Naive B cell (primary cell): ENCODE measurements around the gene SLCO4A1. TPM values are rescaled to one million over a fixed set of nuclear protein-coding genes. Genes with fewer than 3 reads are reported as not detected.

Experiments
- ATAC-seq, 2 donors: fragments of 150-1000 bp; cut with Tn5 transposase; 2 replicates each; pipeline ENCODE4 v1.10.0; 2021; ENCODE audit warnings: low read depth in 2 of 2, mild to moderate bottlenecking in 2 of 2, moderate library complexity in 2 of 2
- DNase-seq: peaks from one replicate; pipeline ENCODE4 v3.0.0; 2022
- H3K27ac Mint-ChIP-seq, 6 donors: one replicate each; pipeline ENCODE4 v1.8.0; 2020 to 2022; ENCODE audit warnings: mild to moderate bottlenecking in 6 of 6, mixed read lengths in 6 of 6, moderate library complexity in 5 of 6, inconsistent platforms in 2 of 6
- H3K27me3 Mint-ChIP-seq, 3 donors: one replicate each; pipeline ENCODE4 v1.8.0; 2021 to 2022; ENCODE audit warnings: mixed read lengths in 3 of 3, mild to moderate bottlenecking in 1 of 3
- H3K36me3 Mint-ChIP-seq, 2 donors: one replicate each; pipeline ENCODE4 v1.8.0; 2020 to 2022; ENCODE audit warnings: mixed read lengths in 2 of 2, inconsistent platforms in 1 of 2, mild to moderate bottlenecking in 1 of 2
- H3K4me1 Mint-ChIP-seq, 3 donors: one replicate each; pipeline ENCODE4 v1.8.0; 2020 to 2022; ENCODE audit warnings: mixed read lengths in 3 of 3, inconsistent platforms in 1 of 3, mild to moderate bottlenecking in 1 of 3, moderate library complexity in 1 of 3
- H3K4me3 Mint-ChIP-seq, 8 donors: one replicate each; pipeline ENCODE4 v1.8.0; 2020 to 2022; ENCODE audit warnings: mild to moderate bottlenecking in 8 of 8, mixed read lengths in 8 of 8, moderate library complexity in 8 of 8, inconsistent platforms in 2 of 8
- H3K9me3 Mint-ChIP-seq, 7 donors: one replicate each; pipeline ENCODE4 v1.8.0; 2020 to 2022; ENCODE audit warnings: mixed read lengths in 7 of 7, mild to moderate bottlenecking in 5 of 7, inconsistent platforms in 2 of 7, moderate library complexity in 1 of 7
- polyA plus RNA-seq, 6 donors: library from polyadenylated mRNA; unstranded; fragments of 300-500 nt; fragmentation: Illumina TruSeq; gene quantifications; one replicate each; pipeline ENCODE4 v1.2.3, GENCODE V29; 2021; ENCODE audit warnings: low read depth in 6 of 6

Gene SLCO4A1
- polyA plus RNA-seq, 6 donors from 2014 or later, result 0.29 to 4.6 (median 0.91) TPM

GRCh38 chr20:62690261-62690820, 48.0 kb downstream of the SLCO4A1 start:
- Mint-ChIP-seq H3K9me3 (no peaks in the 10 kb centered on the region), H3K36me3 (no peaks in the 10 kb centered on the region), H3K27me3 (peaks cover 14 to 54% (median 35%) of the 10 kb centered on the region in 3 donors), H3K4me1 (peaks cover 7 to 12% (median 12%) of the 10 kb centered on the region in 3 donors), H3K27ac (no peak overlapping the region), H3K4me3 (no peak overlapping the region)
- no peak for ATAC-seq
- no peak for DNase-seq

GRCh38 chr20:62691487-62691886, 49.2 kb downstream of the SLCO4A1 start:
- no peaks in the 10 kb centered on the region for H3K9me3 Mint-ChIP-seq
- no peak overlapping the region for H3K4me3 Mint-ChIP-seq
- ATAC-seq (no peak), DNase-seq (no peak)
- H3K27ac Mint-ChIP-seq, result no peak overlapping the region
- peaks cover 2 to 5% (median 3%) of the 10 kb centered on the region in 3 donors for H3K4me1 Mint-ChIP-seq
- peaks cover 10 to 49% (median 36%) of the 10 kb centered on the region in 3 donors for H3K27me3 Mint-ChIP-seq
- no peaks in the 10 kb centered on the region for H3K36me3 Mint-ChIP-seq

GRCh38 chr20:62692176-62692575, 49.9 kb downstream of the SLCO4A1 start:
- no peak overlapping the region for H3K27ac Mint-ChIP-seq
- H3K4me3 Mint-ChIP-seq, result peak overlapping the region in 1 of 8 donors; percentile 68
- H3K27me3 Mint-ChIP-seq, result peaks cover 10 to 42% (median 31%) of the 10 kb centered on the region in 3 donors
- no peak for DNase-seq
- no peaks in the 10 kb centered on the region for H3K36me3 Mint-ChIP-seq
- no peaks in the 10 kb centered on the region for H3K9me3 Mint-ChIP-seq
- ATAC-seq, result no peak
- peaks cover 0 to 2% (median 0%) of the 10 kb centered on the region in 3 donors for H3K4me1 Mint-ChIP-seq

GRCh38 chr20:62692801-62693523, 50.7 kb downstream of the SLCO4A1 start:
- Mint-ChIP-seq H3K36me3 (no peaks in the 10 kb centered on the region), H3K9me3 (no peaks in the 10 kb centered on the region), H3K27me3 (peaks cover 10 to 41% (median 30%) of the 10 kb centered on the region in 3 donors), H3K27ac (peak overlapping the region in 1 of 6 donors; percentile 47), H3K4me3 (no peak overlapping the region), H3K4me1 (peaks cover 0 to 2% (median 0%) of the 10 kb centered on the region in 3 donors)
- ATAC-seq (no peak), DNase-seq (no peak)

GRCh38 chr20:62693524-62693922, 51.2 kb downstream of the SLCO4A1 start:
- Mint-ChIP-seq H3K4me1 (peaks cover 0 to 2% (median 0%) of the 10 kb centered on the region in 3 donors), H3K27me3 (peaks cover 10 to 37% (median 30%) of the 10 kb centered on the region in 3 donors), H3K4me3 (no peak overlapping the region), H3K9me3 (no peaks in the 10 kb centered on the region), H3K36me3 (no peaks in the 10 kb centered on the region), H3K27ac (no peak overlapping the region)
- no peak for DNase-seq
- no peak for ATAC-seq

- no peak overlapping the region for H3K4me3 Mint-ChIP-seq
- H3K9me3 Mint-ChIP-seq, result no peaks in the 10 kb centered on the region
- ATAC-seq, result no peak
- H3K27me3 Mint-ChIP-seq, result peaks cover 10 to 35% (median 30%) of the 10 kb centered on the region in 3 donors
- no peak for DNase-seq
- H3K4me1 Mint-ChIP-seq, result peaks cover 0 to 2% (median 0%) of the 10 kb centered on the region in 3 donors
- H3K27ac Mint-ChIP-seq, result no peak overlapping the region
- no peaks in the 10 kb centered on the region for H3K36me3 Mint-ChIP-seq
Observed at GRCh38 chr20:62694106-62694505, 51.8 kb downstream of the SLCO4A1 start.

DNA sequence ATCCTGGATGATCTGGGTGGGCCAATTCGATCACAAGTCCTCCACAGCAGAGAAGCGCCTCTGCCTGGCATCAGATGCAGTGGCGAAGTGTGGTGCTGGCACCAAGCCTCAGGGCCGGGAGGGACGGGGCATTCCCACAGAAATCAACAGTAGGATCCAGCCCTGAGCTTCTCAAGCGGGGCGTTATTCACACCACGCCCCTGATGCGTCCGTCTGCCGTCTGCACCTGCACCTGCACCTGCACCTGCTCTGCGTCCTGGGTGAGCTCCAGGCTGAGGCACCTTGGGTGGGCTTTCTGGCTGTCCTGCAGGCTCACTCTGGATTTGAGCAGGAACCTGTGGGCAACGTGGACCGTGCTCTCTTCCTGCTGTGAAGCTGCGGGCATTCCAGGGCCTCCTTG, 52.6 kb downstream of the SLCO4A1 start:
- Mint-ChIP-seq H3K27me3 (peaks cover 10 to 34% (median 28%) of the 10 kb centered on the region in 3 donors), H3K27ac (no peak overlapping the region), H3K36me3 (no peaks in the 10 kb centered on the region), H3K4me1 (peaks cover 0 to 2% (median 0%) of the 10 kb centered on the region in 3 donors), H3K4me3 (no peak overlapping the region), H3K9me3 (no peaks in the 10 kb centered on the region)
- ATAC-seq (no peak), DNase-seq (no peak)

- Mint-ChIP-seq H3K27ac (peak overlapping the region in 1 of 6 donors; percentile 38), H3K4me3 (no peak overlapping the region), H3K4me1 (peaks cover 0 to 2% (median 0%) of the 10 kb centered on the region in 3 donors), H3K27me3 (peaks cover 10 to 30% (median 22%) of the 10 kb centered on the region in 3 donors), H3K36me3 (no peaks in the 10 kb centered on the region), H3K9me3 (no peaks in the 10 kb centered on the region)
- ATAC-seq (no peak), DNase-seq (no peak)
Observed at GRCh38 chr20:62695448-62696414, 53.4 kb downstream of the SLCO4A1 start.

DNA sequence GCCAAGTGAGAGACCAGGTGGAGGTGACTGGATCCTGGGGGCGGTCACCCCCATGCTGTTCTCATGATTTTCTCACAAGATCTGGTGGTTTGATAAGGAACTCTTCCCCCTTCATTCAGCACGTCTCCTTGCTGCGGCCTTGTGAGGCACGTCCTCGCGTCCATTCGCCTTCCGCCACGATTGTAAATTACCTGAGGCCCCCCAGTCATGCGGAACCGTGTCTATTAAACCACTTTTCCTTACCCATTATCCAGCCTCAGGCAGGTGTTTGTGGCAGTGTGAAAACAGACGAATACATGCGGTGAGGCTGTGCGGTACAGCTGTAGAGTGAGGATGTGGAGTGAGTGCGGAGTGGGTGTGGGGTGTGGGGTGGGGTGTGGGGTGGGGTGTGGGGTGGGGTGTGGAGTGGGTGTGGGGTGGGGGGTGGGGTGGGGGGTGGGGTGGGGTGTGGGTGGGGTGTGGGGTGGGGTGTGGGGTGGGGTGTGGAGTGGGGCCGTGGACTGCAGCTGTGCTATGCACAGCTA, 54.2 kb downstream of the SLCO4A1 start:
- ATAC-seq, result no peak
- H3K9me3 Mint-ChIP-seq, result peaks cover 0 to 1% (median 0%) of the 10 kb centered on the region in 7 donors

GRCh38 chr20:62696989-62697388, 54.7 kb downstream of the SLCO4A1 start:
- no peak overlapping the region for H3K27ac Mint-ChIP-seq
- no peak for ATAC-seq
- H3K4me3 Mint-ChIP-seq, result no peak overlapping the region
- H3K36me3 Mint-ChIP-seq, result no peaks in the 10 kb centered on the region
- peaks cover 0 to 2% (median 0%) of the 10 kb centered on the region in 3 donors for H3K4me1 Mint-ChIP-seq
- H3K9me3 Mint-ChIP-seq, result peaks cover 0 to 1% (median 0%) of the 10 kb centered on the region in 7 donors
- peaks cover 5 to 30% (median 24%) of the 10 kb centered on the region in 3 donors for H3K27me3 Mint-ChIP-seq
- DNase-seq, result no peak

More for the DNA sequence above, 54.2 kb downstream of the SLCO4A1 start:
- Mint-ChIP-seq H3K27ac (peak overlapping the region in 1 of 6 donors; percentile 15), H3K36me3 (no peaks in the 10 kb centered on the region), H3K4me1 (peaks cover 0 to 2% (median 0%) of the 10 kb centered on the region in 3 donors), H3K4me3 (no peak overlapping the region), H3K27me3 (peaks cover 7 to 27% (median 27%) of the 10 kb centered on the region in 3 donors)
- DNase-seq, result no peak

GRCh38 chr20:62697468-62697912, 55.2 kb downstream of the SLCO4A1 start:
- no peak for DNase-seq
- Mint-ChIP-seq H3K36me3 (no peaks in the 10 kb centered on the region), H3K4me3 (no peak overlapping the region), H3K27ac (no peak overlapping the region), H3K4me1 (peaks cover 0 to 2% (median 0%) of the 10 kb centered on the region in 3 donors), H3K9me3 (peaks cover 0 to 1% (median 0%) of the 10 kb centered on the region in 7 donors), H3K27me3 (peaks cover 5 to 28% (median 24%) of the 10 kb centered on the region in 3 donors)
- ATAC-seq, result no peak

DNA sequence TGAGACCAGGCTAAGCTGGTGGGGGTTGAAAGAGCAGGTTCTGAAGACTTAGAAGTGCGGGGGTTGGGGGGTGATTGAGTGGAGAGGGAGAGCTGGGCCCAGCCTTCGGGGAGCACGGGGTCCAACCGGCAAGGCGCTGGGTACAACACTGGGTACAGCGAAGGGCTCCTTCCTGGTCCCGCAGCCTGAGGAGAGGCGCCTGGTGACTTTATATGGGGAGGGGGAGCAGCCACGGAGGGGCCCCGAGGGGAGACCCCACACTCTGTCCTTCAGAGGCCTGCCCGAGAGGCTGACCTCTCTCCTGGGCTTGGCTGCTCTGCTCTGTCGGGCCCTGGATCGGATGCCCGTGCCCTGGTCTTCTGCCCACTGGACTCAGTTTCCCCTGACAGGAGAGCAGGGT, 55.9 kb downstream of the SLCO4A1 start:
- DNase-seq (no peak), ATAC-seq (no peak)
- peaks cover 0 to 2% (median 0%) of the 10 kb centered on the region in 3 donors for H3K4me1 Mint-ChIP-seq
- no peak overlapping the region for H3K27ac Mint-ChIP-seq
- H3K27me3 Mint-ChIP-seq, result peaks cover 5 to 23% (median 22%) of the 10 kb centered on the region in 3 donors
- H3K9me3 Mint-ChIP-seq, result peaks cover 0 to 1% (median 0%) of the 10 kb centered on the region in 7 donors
- H3K36me3 Mint-ChIP-seq, result no peaks in the 10 kb centered on the region
- H3K4me3 Mint-ChIP-seq, result no peak overlapping the region

GRCh38 chr20:62699296-62699695, 57.0 kb downstream of the SLCO4A1 start:
- Mint-ChIP-seq H3K27ac (no peak overlapping the region), H3K9me3 (peaks cover 0 to 1% (median 0%) of the 10 kb centered on the region in 7 donors), H3K36me3 (no peaks in the 10 kb centered on the region), H3K4me1 (peaks cover 0 to 2% (median 0%) of the 10 kb centered on the region in 3 donors), H3K27me3 (peaks cover 9 to 30% (median 20%) of the 10 kb centered on the region in 3 donors), H3K4me3 (no peak overlapping the region)
- DNase-seq, result no peak
- no peak for ATAC-seq
